HL-60 (cell line): Measurements from ENCODE around the gene RYR2.

Source experiments
- CTCF ChIP-seq: IDR thresholded peaks from one replicate; pipeline ENCODE4 v1.5.1; 2011; ENCODE audit warnings: low read length, control low read depth, inconsistent platforms; ENCODE audit not compliant: insufficient read depth
- POLR2AphosphoS5 ChIP-seq: IDR thresholded peaks from 2 replicates; pipeline ENCODE4 v1.6.1; 2012; ENCODE audit warnings: low read depth
- TF ChIP-seq, protein P1 (sequence below): IDR thresholded peaks from 2 replicates; pipeline ENCODE4 v1.6.1; 2012; ENCODE audit warnings: low read depth; ENCODE audit not compliant: insufficient replicate concordance

DNA sequence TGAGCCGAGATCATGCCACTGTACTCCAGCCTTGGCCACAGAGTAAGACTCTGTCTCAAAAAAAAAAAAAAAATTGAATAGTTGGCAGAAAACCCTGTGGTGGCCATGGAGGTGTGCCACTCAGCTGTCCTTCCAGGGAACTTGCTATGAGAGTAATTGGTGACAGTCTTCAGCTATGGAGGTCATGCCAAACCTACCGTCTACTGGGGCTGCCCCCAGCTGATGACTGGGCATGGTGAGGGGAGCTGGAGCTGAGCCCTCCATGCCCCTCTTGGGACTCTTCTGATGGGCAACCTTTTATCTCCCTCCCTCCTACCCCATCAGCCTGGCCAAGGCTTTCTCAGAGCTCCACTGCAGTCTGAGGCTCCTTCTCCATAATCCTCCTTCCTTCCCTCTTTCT lies 84.2 kb downstream of the RYR2 start:
- no peak for TF ChIP-seq CTCF
- TF ChIP-seq, protein P1, sequence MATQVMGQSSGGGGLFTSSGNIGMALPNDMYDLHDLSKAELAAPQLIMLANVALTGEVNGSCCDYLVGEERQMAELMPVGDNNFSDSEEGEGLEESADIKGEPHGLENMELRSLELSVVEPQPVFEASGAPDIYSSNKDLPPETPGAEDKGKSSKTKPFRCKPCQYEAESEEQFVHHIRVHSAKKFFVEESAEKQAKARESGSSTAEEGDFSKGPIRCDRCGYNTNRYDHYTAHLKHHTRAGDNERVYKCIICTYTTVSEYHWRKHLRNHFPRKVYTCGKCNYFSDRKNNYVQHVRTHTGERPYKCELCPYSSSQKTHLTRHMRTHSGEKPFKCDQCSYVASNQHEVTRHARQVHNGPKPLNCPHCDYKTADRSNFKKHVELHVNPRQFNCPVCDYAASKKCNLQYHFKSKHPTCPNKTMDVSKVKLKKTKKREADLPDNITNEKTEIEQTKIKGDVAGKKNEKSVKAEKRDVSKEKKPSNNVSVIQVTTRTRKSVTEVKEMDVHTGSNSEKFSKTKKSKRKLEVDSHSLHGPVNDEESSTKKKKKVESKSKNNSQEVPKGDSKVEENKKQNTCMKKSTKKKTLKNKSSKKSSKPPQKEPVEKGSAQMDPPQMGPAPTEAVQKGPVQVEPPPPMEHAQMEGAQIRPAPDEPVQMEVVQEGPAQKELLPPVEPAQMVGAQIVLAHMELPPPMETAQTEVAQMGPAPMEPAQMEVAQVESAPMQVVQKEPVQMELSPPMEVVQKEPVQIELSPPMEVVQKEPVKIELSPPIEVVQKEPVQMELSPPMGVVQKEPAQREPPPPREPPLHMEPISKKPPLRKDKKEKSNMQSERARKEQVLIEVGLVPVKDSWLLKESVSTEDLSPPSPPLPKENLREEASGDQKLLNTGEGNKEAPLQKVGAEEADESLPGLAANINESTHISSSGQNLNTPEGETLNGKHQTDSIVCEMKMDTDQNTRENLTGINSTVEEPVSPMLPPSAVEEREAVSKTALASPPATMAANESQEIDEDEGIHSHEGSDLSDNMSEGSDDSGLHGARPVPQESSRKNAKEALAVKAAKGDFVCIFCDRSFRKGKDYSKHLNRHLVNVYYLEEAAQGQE = no peak
- no peak for TF ChIP-seq POLR2AphosphoS5
